Measurements from ENCODE around the gene NFATC1. TPM values are rescaled to one million over a fixed set of nuclear protein-coding genes. Genes with fewer than 3 reads are reported as not detected.
A peak's percentile ranks its signal among the peaks of the same experiment; 100 is the strongest.

Gene NFATC1
- total RNA-seq, 2 donors from 2014 or later, result 19.0 to 20.2 TPM

DNA sequence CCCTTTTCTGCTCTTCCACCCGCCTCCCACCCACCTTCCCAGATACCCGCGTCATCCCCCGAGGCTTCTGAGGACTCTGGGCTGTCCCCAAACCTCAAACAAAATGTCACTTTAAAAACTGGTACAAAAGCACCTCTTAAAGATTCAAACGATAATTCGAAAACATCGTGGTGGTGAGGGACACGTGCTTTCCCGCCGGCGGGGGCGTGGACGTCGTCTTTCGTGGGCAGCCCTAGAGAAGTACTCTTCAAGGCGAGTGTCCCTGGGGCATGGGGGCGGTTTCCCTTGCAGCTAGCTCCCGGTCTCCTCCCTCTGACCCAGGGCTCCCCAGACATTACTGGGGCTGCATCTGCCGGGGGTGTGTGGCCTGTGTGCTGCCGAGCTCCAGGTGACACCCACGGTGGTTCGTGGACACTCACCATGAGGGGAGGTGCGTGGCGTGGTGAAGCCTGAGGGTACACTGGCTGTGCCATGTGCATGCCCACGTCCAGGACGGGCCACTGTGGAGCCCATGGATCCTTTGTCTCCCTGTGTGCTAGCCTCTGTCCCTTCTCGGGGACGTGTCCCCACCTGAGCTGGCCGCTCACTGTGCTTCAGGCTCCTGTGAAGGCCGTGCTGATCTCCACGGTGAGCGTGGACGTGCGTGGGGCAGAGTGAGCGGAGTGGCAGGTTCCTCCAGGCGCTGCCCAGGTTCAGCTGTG lies 117.8 kb downstream of the NFATC1 start:
- DNase-seq (ENCODE audit: low spot score), result peak; percentile 51
- H3K4me1 ChIP-seq, result no peaks in the 10 kb centered on the region
- TF ChIP-seq CTCF (IDR thresholded peaks at IDR 0.05), result no peak
- H3K4me3 ChIP-seq, result no peak overlapping the region
- peaks cover 3% of the 10 kb centered on the region for H3K36me3 ChIP-seq
- no peak overlapping the region for H3K27ac ChIP-seq
- no peaks in the 10 kb centered on the region for H3K9me3 ChIP-seq
- H3K27me3 ChIP-seq, result no peaks in the 10 kb centered on the region

- H3K4me1 ChIP-seq, result peaks cover 0 to 10% of the 10 kb centered on the region in 2 donors
- H3K36me3 ChIP-seq, result peaks cover 1% of the 10 kb centered on the region
- no peak overlapping the region for H3K4me3 ChIP-seq
- H3K27ac ChIP-seq, result no peak overlapping the region
- DNase-seq (ENCODE audit: low spot score), result peak; percentile 43
- TF ChIP-seq CTCF (IDR thresholded peaks at IDR 0.05), result no peak
- H3K27me3 ChIP-seq, result no peaks in the 10 kb centered on the region
- no peaks in the 10 kb centered on the region for H3K9me3 ChIP-seq
Observed at GRCh38 chr18:79515331-79515730, 119.6 kb downstream of the NFATC1 start.

DNA sequence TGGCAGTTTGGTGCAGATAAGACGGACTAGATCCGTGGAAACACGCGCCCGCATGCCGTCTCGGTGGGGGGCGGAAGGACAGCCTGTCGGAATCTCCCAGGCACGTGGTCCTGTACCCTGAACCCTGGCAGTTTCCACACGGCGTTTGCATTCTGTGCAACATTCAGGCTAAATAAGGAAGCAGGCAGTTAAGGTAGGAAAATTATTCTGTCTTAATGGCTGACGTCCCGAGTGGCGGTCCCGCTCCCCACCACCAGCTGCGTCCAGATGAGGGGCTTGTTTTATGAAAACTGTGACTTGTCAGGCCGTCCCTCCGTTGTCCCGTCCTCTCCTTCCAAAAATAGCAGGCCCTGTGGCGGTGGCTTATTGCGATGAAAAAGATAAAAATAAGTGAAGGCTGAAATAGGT lies 120.2 kb downstream of the NFATC1 start:
- H3K9me3 ChIP-seq, result no peaks in the 10 kb centered on the region
- DNase-seq (ENCODE audit: low spot score), result peak; percentile 36
- no peak overlapping the region for H3K4me3 ChIP-seq
- H3K4me1 ChIP-seq, result peaks cover 0 to 10% of the 10 kb centered on the region in 2 donors
- no peak overlapping the region for H3K27ac ChIP-seq
- no peak for TF ChIP-seq CTCF (IDR thresholded peaks at IDR 0.05)
- no peaks in the 10 kb centered on the region for H3K36me3 ChIP-seq
- no peaks in the 10 kb centered on the region for H3K27me3 ChIP-seq

GRCh38 chr18:79516441-79516931 lies 120.8 kb downstream of the NFATC1 start:
- no peak overlapping the region for H3K4me3 ChIP-seq
- H3K27me3 ChIP-seq, result no peaks in the 10 kb centered on the region
- peak; percentile 30 for DNase-seq (ENCODE audit: low spot score)
- peaks cover 0 to 10% of the 10 kb centered on the region in 2 donors for H3K4me1 ChIP-seq
- H3K27ac ChIP-seq, result no peak overlapping the region
- no peaks in the 10 kb centered on the region for H3K36me3 ChIP-seq
- TF ChIP-seq CTCF (IDR thresholded peaks at IDR 0.05), result no peak
- H3K9me3 ChIP-seq, result no peaks in the 10 kb centered on the region

GRCh38 chr18:79517341-79517740 lies 121.6 kb downstream of the NFATC1 start:
- TF ChIP-seq CTCF (IDR thresholded peaks at IDR 0.05), result no peak
- Histone ChIP-seq H3K27ac (no peak overlapping the region), H3K36me3 (no peaks in the 10 kb centered on the region), H3K4me3 (no peak overlapping the region), H3K4me1 (peaks cover 0 to 10% of the 10 kb centered on the region in 2 donors), H3K9me3 (no peaks in the 10 kb centered on the region), H3K27me3 (no peaks in the 10 kb centered on the region)
- no peak for DNase-seq (ENCODE audit: low spot score)
